Bronchial epithelial cell (primary cell): Measurements from ENCODE around the gene GNPNAT1. TPM values are rescaled to one million over a fixed set of nuclear protein-coding genes. Genes with fewer than 3 reads are reported as not detected.
"Not testable (repeated sequence)": the region's sequence is repeated elsewhere in the genome, so short reads cannot be mapped to it uniquely, and the experiment has no call there.

Experiments
- DNase-seq: peaks from one replicate; pipeline ENCODE4 v3.0.0-alpha.2; 2010; ENCODE audit warnings: low read depth
- FAIRE-seq: peaks from 2 replicates; lab custom pipeline; 2011; peaks lifted over from hg19 to GRCh38; lab: Jason Lieb, UNC
- H3K27me3 ChIP-seq: 2 replicates; pipeline ENCODE4 v1.5.1; 2011; ENCODE audit warnings: low read length; ENCODE audit not compliant: control insufficient read depth, insufficient read depth
- H3K36me3 ChIP-seq: 2 replicates; pipeline ENCODE4 v1.5.1; 2011; ENCODE audit warnings: low read length; ENCODE audit not compliant: control insufficient read depth, insufficient read depth
- H3K4me3 ChIP-seq: 2 replicates; pipeline ENCODE4 v1.5.1; 2011; ENCODE audit warnings: mild to moderate bottlenecking, low read depth, low read length, control low read depth
- CTCF ChIP-seq: IDR thresholded peaks from 2 replicates; pipeline ENCODE4 v1.5.1; 2011; ENCODE audit warnings: mild to moderate bottlenecking, moderate library complexity, low read length, control low read depth, inconsistent platforms; ENCODE audit not compliant: insufficient read depth, severe bottlenecking
- total RNA-seq: library from RNA; depleted of rRNA; stranded (reverse); fragments of >200 nt; gene quantifications from 2 replicates; pipeline ENCODE4 v1.2.1, GENCODE V29; 2014

Gene GNPNAT1
- total RNA-seq, 1 donor from 2014 or later: 57.1 TPM

DNA sequence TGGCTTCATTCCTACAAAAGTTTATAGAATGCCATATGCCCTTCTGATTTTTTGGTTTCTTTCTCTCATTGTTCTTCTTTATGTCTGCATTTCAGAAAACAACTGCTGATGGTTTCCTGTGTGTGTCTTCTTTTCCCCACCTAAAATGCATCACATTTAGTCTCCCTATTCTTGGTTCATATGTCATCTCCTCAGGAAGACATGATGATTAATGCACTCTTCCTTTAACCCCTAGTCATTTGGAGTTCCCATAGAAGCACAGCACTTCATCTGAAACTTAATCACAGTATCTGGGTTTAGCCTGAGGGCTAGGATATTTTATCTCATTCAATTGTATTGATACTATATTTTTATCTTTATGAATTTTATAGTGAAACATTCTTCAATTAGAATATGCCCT is 21.5 kb downstream of the GNPNAT1 start:
- Histone ChIP-seq H3K4me3 (no peak overlapping the region), H3K36me3 (peaks cover 7% of the 10 kb centered on the region), H3K27me3 (no peaks in the 10 kb centered on the region)
- DNase-seq (peak; percentile 46), FAIRE-seq (no peak)
- no peak for TF ChIP-seq CTCF

DNA sequence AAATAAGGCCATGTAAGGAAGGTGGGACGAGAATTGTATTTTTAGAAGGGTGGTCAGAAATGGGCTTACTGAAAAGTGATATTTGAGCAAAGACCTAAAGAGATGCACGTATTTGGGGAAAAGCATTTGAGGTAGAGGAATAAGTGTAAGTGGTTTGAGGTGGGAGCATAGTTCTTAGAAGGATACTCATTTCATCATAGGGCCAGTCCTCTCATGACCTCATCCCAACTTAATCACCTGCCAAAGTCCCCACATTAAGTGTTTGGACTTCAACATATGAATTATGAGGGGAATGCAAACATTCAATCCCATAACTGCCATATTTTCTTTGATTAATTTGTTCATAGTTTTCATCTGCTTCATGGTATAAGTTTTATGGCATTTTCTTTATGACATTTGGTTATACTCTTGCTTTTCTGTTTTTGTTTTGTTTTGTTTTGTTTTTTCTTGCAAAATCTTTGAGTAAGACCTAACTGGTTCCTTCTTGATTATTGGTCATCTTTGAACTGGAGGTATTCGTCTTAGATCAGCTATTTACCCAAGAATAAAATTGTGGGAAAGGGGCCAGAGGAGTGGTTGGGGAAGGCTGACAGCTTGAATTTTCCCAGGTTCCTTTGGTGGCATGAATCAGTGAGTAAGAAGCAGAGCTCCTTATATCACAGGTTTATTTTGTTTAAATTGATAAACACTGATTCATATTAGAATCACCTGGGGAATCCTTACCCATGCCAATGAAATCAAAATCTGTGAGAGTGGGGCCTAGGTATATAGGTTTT is 24.2 kb downstream of the GNPNAT1 start:
- no peak overlapping the region for H3K4me3 ChIP-seq
- no peaks in the 10 kb centered on the region for H3K27me3 ChIP-seq
- peak; percentile 59 for DNase-seq
- H3K36me3 ChIP-seq: peaks cover 7% of the 10 kb centered on the region
- TF ChIP-seq CTCF: no peak
- FAIRE-seq: no peak

GRCh38 chr14:52762923-52763322 is 28.5 kb downstream of the GNPNAT1 start:
- DNase-seq, H3K4me3 ChIP-seq, H3K27me3 ChIP-seq, FAIRE-seq, H3K36me3 ChIP-seq: not testable (repeated sequence)

DNA sequence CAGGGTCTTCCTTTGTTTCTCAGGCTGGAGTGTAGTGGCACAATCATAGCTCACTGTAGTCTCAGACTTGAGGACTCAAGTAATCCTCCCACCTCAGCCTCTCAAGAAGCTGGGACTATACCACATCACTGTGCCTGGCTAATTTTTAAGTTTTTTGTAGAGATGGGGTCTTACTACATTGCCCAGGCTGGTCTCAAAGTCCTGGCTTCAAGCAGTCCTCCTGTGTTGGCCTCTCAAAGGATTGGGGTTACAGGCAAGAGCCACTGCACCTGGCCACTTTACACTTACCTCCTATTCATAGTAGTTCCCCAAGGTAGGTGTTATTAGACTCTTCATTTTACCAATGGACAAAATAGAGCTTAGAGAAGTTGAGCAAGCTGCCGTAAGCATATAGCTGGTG is 32.3 kb downstream of the GNPNAT1 start:
- Histone ChIP-seq H3K27me3 (no peaks in the 10 kb centered on the region), H3K4me3 (no peak overlapping the region), H3K36me3 (no peaks in the 10 kb centered on the region)
- FAIRE-seq (no peak), DNase-seq (no peak)
- no peak for TF ChIP-seq CTCF

DNA sequence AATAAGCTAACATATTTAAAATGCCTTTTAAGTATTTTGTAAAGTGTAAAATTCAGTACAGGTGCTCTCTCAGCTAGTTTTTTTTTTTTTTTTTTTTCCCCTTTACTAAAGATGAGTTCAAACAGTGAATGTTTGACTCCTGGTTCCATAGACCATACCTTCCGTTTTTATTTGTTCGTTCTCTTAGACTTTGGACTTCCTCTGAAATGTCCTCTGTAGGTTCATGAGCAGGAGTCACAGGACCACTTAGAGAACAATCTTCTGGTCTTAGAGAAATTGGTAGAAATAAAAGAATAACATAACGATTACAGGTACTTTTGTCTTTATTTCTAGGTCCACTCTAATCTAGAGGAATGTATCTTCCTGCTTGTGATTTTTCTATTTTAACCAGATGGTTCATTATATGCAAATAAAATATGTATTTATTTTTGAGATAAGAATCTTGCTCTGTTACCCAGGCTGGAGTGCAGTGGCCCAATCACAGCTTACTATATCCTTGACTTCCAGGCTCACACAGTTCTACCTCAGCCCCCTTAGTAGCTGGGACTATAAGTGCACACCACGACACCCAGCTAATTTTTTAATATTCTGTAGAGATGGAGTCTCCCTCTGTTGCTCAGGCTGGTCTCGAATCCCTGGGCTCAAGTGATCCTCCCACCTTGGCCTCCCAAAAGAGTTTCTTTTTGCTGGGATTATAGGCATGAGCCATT is 35.6 kb downstream of the GNPNAT1 start:
- no peak for TF ChIP-seq CTCF
- no peaks in the 10 kb centered on the region for H3K36me3 ChIP-seq
- no peaks in the 10 kb centered on the region for H3K27me3 ChIP-seq
- H3K4me3 ChIP-seq: no peak overlapping the region
- no peak for DNase-seq
- no peak for FAIRE-seq

GRCh38 chr14:52748647-52749292 is 42.6 kb downstream of the GNPNAT1 start:
- Histone ChIP-seq H3K4me3 (no peak overlapping the region), H3K27me3 (no peaks in the 10 kb centered on the region), H3K36me3 (peaks cover 2% of the 10 kb centered on the region)
- no peak for TF ChIP-seq CTCF
- FAIRE-seq (no peak), DNase-seq (no peak)
